Lung microvascular endothelial cell (primary cell): ENCODE measurements around the gene GLS2. TPM values are rescaled to one million over a fixed set of nuclear protein-coding genes. Genes with fewer than 3 reads are reported as not detected.
A peak's percentile ranks its signal among the peaks of the same experiment; 100 is the strongest.
"Not testable (repeated sequence)": the region's sequence is repeated elsewhere in the genome, so short reads cannot be mapped to it uniquely, and the experiment has no call there.

Experiments used
- DNase-seq, 2 donors: peaks; one replicate each; pipeline versions ENCODE4 v3.0.0 to v3.0.0-alpha.2; 2010; ENCODE audit warnings: low read depth in 2 of 2
- total RNA-seq: library from RNA; depleted of rRNA; stranded (reverse); fragments of >200 nt; gene quantifications from 2 replicates; pipeline ENCODE4 v1.2.1, GENCODE V29; 2014

Gene GLS2
- total RNA-seq, 1 donor from 2014 or later, result 0.20 TPM

DNA sequence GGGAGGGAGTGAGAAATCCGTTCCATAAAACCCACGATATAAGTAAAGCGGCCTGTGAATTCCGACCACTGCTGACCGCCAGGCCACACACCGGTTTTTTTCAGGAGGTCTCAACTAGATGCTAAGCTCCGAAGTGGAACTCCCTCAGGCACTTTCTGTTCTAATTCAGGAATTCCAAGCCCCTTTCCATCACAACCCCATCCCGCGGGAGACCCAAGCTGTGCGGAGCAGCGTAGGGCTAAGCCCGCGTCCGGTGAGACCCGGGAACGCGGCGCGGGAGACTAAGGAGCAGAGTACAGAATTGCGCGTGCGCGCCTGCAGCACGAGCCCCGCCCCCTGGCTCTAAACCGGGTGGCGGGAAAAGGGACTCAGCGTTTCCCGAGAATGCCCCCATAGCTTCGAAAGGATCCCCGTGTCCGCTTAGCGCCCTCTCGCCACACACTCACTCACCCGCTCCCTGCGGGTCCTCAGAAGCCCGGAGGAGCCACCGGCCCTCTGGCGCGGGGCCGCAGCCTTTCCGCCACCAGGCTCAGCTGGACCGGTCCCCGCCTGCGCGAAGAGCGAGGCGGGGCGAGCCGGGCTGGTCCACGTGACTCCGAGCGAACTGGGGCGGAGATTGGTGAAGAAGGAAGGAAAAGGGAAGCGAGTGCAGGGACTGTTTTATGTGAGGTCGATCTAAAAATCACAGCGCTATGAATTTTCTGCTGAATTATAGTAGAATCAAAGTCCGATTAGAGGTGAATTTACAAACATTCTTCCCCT lies 38.9 kb downstream of the GLS2 start, which contains the start of gene TIMELESS:
TSS of gene TIMELESS (minus strand) at position 567 of the 762 bp plus-strand sequence. CDS start 15,256 bp downstream, outside the sequence.
- DNase-seq, result peak; percentile 91 to 92

GRCh38 chr12:56443208-56443607 lies 44.8 kb downstream of the GLS2 start:
- not testable (repeated sequence) for DNase-seq

DNA sequence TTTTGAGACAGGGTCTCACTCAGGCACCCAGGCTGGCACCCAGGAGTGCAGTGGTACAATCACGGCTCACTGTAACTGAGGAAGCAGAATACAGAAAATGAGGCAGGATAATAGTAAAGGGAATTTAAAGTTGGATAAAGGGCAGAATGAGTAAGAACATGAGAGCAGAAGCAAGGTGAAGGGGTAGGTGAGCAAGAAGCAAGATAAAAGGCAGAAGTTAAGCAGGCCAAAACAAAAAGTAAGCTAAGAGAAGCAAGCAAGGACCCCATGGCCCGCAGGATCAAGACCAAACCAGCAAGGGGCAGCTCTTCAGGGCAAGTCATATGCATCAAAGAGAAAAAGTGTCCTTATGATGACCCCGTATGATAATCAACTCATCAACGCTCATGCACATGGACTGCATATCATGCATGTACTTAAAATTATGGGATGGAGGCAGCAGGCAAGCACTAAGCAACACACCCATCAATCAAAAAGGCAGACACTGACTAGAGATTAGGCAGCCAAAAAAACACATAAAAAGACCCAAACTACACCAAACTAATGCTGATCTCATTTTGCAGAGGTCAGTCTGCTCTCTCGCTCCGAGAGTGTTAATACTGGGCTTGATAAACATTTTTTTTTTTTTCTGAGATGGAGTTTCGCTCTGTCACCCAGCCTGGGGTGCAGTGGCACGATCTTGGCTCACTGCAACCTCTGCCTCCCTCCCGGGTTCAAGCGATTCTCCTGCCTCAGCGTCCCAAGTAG lies 50.4 kb downstream of the GLS2 start:
- DNase-seq, result no peak

DNA sequence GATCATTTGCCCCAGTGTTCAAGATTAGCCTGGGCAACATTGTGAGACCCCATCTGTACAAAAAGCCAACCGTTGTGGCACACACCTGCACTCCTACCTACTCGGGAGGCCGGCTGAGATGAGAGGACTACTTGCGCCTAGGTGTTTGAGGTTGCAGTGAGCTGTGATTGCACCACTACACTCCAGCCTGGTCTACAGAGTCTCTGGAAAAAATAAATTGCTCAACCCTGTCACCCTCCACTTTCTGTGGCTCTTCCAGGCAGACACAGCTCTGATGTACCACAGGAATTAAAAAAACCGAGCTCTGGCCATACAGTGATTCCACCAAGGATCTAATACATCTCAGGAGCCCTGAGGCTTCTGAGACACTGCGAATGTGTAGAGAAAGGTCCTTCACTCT lies 53.1 kb downstream of the GLS2 start:
- DNase-seq, result no peak

DNA sequence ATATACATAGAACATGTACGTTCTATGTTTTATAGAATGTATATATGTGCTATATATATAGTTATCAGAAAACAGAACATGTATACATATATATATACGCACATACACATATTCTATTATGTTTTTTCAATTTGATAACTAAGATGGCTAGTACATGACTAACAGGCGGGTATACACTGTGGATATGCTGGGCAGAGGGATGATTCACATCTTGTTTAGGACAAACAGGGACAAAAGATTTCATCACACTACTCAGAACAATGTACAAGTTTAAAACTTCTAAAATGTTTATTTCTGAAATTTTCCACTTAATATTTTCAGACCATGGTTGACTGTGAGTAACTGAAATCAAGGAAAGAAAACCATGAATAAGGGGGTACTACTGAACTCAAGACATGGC lies 56.1 kb downstream of the GLS2 start:
- DNase-seq, result peak in 1 of 2 donors; percentile 24

DNA sequence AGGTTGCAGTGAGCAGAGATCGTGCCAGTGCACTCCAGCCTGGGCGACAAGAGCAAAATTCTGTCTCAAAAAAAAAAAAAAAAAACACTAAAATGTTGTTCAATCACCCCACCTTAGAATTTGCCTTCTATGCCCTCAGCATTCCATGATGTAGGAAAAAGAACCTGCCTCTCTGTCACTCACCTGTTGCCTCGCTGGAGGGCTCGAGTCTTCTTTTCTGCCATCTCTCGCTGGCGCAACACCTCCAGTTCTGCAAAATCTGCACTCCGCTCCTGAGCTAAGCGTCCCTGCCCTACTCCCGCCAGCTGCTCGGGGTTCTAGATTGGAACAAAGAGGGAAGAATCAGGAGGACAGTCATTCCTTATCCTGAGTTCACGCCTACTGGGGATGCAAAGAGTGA lies 56.7 kb downstream of the GLS2 start:
- no peak for DNase-seq

- no peak for DNase-seq
Measured at GRCh38 chr12:56425940-56426438, 62.0 kb downstream of the GLS2 start.

GRCh38 chr12:56425193-56425592 lies 62.8 kb downstream of the GLS2 start:
- DNase-seq, result no peak

Other genes starting within 250 kb of the GLS2 start
- gene ANKRD52, start 229.8 kb downstream of the GLS2 start, total RNA-seq, result 8.3 and 10.7 TPM in 2 replicates
- gene COQ10A, start 221.2 kb downstream of the GLS2 start, total RNA-seq, result 5.9 and 7.9 TPM in 2 replicates
- 75.6 and 111 TPM in 2 replicates for gene CS, start 187.8 kb downstream of the GLS2 start, total RNA-seq
- gene CNPY2, start 172.2 kb downstream of the GLS2 start, total RNA-seq, result 55.6 and 69.2 TPM in 2 replicates
- gene PAN2, start 154.2 kb downstream of the GLS2 start, total RNA-seq, result 5.7 and 10.9 TPM in 2 replicates
- gene IL23A, start 149.3 kb downstream of the GLS2 start, total RNA-seq, result under 0.01 TPM in 1 of 2 replicates, not detected in the other
- 34.7 and 79.4 TPM in 2 replicates for gene STAT2, start 128.1 kb downstream of the GLS2 start, total RNA-seq
- not detected in 2 replicates for gene APOF, start 125.3 kb downstream of the GLS2 start, total RNA-seq
- gene TIMELESS, start 38.7 kb downstream of the GLS2 start, total RNA-seq, result 7.3 and 8.3 TPM in 2 replicates
- under 0.01 and 0.40 TPM in 2 replicates for gene MIP, start 33.5 kb downstream of the GLS2 start, total RNA-seq
- gene SPRYD4, start 19.6 kb downstream of the GLS2 start, total RNA-seq, result 1.3 and 1.8 TPM in 2 replicates
- gene RBMS2, start 33.7 kb upstream of the GLS2 start, total RNA-seq, result 26.2 and 33.1 TPM in 2 replicates
- gene BAZ2A, start 142.2 kb upstream of the GLS2 start, total RNA-seq, result 15.9 and 22.6 TPM in 2 replicates
- gene ATP5F1B, start 157.8 kb upstream of the GLS2 start, total RNA-seq, result 444 and 495 TPM in 2 replicates
- gene PTGES3, start 200.1 kb upstream of the GLS2 start, total RNA-seq, result 45.2 and 50.3 TPM in 2 replicates
- 1,015 and 1,336 TPM in 2 replicates for gene NACA, start 237.1 kb upstream of the GLS2 start, total RNA-seq